PFSK-1 (cell line): ENCODE measurements around the gene MICB.

ENCODE experiments used
- FOXP2 ChIP-seq: optimal IDR thresholded peaks from 2 replicates; pipeline ENCODE3; 2011; ENCODE audit warnings: borderline replicate concordance, control low read depth, inconsistent platforms; ENCODE audit not compliant: insufficient read depth; ENCODE audit errors: extremely low read length, extremely low read depth
- POLR2AphosphoS5 ChIP-seq: IDR thresholded peaks from 2 replicates; pipeline ENCODE4 v1.6.1; 2012; ENCODE audit warnings: low read depth, mild to moderate bottlenecking, control low read depth, low read length, moderate library complexity
- REST ChIP-seq, 2 experiments: IDR thresholded peaks; 2 replicates each; pipeline versions ENCODE4 v1.6.1 to v1.8.0; 2011 to 2012; ENCODE audit warnings: low read depth in 2 of 2, low read length in 2 of 2, control low read depth in 1 of 2, inconsistent platforms in 1 of 2, mild to moderate bottlenecking in 1 of 2, moderate library complexity in 1 of 2; ENCODE audit not compliant: insufficient read depth in 1 of 2

GRCh38 chr6:31521835-31522234, 23.9 kb downstream of the MICB start:
- TF ChIP-seq POLR2AphosphoS5 (no peak), FOXP2 (no peak), REST (IDR thresholded peaks at IDR 0.05; ENCODE audit: insufficient read depth in 1 of 2, low read depth in 2 of 2, low read length in 2 of 2) (no peak)
